PC-3 (cell line): ENCODE measurements around the gene AEN.

Experiments used
- CTCF ChIP-seq: fragments of 300-600 bp; sonication (generic); conservative IDR thresholded peaks from 2 replicates; pipeline ENCODE4 v1.5.1; 2017; ENCODE audit warnings: antibody characterized with exemption, low read depth, mild to moderate bottlenecking, low read length
- EZH2 ChIP-seq: fragments of 300-600 bp; sonication (generic); IDR thresholded peaks from one replicate; pipeline ENCODE4 v1.6.1; 2017; ENCODE audit warnings: antibody characterized with exemption, mild to moderate bottlenecking, low read length; ENCODE audit not compliant: unreplicated experiment
- EZH2phosphoT487 ChIP-seq: fragments of 300-600 bp; sonication (generic); IDR thresholded peaks from 2 replicates; pipeline ENCODE4 v1.6.1; 2018; ENCODE audit warnings: mild to moderate bottlenecking, antibody characterized with exemption, low read length, borderline replicate concordance

- no peak for TF ChIP-seq CTCF
- no peak for TF ChIP-seq EZH2
- no peak for TF ChIP-seq EZH2phosphoT487
Observed at GRCh38 chr15:88620995-88621772, at the start of gene AEN.
